ENCODE measurements around the gene CD80.
"Not testable (repeated sequence)": the region's sequence is repeated elsewhere in the genome, so short reads cannot be mapped to it uniquely, and the experiment has no call there.

Gene CD80, protein sequence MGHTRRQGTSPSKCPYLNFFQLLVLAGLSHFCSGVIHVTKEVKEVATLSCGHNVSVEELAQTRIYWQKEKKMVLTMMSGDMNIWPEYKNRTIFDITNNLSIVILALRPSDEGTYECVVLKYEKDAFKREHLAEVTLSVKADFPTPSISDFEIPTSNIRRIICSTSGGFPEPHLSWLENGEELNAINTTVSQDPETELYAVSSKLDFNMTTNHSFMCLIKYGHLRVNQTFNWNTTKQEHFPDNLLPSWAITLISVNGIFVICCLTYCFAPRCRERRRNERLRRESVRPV

DNA sequence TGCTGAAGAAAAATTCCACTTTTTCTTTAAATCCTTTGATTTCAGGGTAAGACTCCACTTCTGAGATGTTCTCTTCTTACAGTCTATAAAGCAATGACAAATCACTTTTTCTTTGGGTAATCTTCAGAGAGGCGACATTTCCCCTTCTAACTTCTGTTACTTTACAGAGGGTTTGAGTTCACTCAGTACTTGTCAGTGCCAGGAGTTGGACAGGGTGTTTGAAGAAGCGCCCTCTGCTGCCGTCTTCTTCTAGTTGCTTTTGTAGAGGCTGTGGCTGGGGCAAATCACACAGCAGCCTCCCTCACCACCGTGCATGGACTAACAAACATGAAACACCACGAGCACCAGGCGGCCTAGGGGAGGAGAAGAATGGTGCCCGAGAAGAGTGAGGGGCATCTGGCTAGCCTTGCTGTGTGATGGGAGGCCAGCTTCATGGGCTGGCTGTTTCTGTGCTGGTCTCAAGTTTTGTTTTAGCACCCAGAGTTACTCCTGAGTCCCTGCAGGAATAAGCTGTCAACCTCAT lies at the start of gene CD80:
Gene CD80, minus strand, starts transcription at position 174 of the 523 bp plus-strand sequence. CDS start 1,886 bp downstream, outside the sequence.
- peak; percentile 16 for DNase-seq (ENCODE audit: low read depth)

- no peak for DNase-seq (ENCODE audit: low read depth)
Observed at GRCh38 chr3:119608405-119609000, 49.1 kb upstream of the CD80 start.

DNA sequence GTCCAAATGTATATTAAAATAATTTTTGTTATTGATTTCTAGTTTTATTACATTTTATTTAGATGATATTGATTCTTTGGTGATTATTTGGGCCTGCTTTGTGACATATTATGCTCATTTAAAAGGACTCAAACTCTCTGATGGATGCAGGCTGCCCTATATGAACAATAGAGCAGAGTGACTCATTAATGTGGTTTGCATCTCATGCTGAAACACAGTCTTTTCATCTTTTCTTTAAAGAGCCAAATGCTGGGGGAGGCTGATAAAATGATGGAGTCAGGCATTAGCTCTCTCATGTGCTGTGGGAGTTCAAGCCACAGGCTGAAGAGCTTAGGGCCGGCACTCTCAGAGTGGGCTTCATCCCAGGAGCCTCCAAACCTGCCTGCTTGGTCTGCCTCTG lies 45.5 kb upstream of the CD80 start:
- no peak for DNase-seq (ENCODE audit: low read depth)

GRCh38 chr3:119602676-119603075 lies 43.3 kb upstream of the CD80 start:
- DNase-seq (ENCODE audit: low read depth) = no peak

DNA sequence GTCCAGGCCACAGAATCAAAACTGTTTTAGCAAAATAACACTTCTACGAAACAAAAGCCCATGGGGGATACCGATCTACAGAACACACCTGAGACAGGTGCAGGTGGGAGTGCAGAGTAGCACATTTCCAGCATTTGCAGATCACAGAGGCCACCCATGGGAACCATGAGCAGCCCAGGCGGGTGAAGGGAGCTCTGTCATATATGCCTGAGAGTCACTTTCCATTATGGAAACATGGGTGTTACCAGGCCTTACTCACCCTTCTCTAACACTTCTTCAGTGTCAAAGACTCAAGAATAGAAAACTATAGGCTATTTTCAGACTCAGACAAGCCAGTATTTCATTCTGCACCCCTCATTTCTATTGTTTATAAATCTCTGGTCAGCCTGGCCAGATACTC lies 41.7 kb upstream of the CD80 start:
- no peak for DNase-seq (ENCODE audit: low read depth)

DNA sequence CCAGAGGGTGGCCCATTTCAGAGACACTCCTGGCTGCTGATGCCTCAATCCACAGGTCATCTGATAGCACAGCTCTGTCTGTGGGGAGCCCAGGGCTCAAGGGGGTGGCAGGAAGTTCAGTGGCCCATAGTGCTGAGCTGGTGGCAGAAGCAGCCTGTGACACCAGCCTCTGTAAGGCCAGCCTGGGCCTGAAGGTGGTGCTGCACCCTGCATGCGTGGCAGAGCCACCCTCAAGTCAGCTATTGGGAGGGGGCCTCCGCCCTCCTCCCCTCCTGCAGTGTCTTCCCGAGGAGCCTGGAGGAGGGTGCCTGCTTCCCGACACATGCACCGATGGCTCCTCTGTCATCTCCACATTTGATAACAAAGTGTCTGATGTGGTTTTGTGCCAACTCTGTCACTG lies 41.3 kb upstream of the CD80 start:
- DNase-seq (ENCODE audit: low read depth) = no peak

DNA sequence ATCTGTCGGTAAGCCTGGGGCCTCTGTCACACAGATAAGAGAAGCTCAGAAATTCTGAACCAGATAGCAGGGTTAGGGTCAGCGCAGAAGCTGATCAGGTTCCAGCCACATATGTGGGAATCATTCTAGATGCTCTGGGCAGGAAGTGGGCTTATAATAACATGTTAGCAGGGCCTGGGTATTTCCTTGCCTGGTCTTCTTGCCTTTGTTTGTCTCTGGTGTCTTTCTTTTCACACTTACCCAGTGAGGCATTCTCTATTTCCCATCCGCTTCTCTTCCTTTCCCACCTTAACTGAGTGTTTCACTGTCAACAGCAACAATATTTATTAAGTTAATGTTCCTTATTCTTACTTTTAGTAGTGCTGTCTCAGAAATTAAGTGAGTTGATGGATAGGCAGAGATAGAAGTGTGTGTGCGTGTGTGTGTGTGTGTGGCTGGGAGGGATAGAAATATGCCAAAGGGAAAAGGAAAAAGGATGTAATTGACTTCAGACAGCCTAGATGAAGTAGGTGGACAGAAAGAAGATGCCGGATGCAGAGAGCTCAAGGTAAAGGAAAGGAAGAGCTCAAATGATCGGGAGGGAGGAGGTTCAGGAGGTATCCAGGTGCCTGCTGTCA lies 40.3 kb upstream of the CD80 start:
- no peak for DNase-seq (ENCODE audit: low read depth)

GRCh38 chr3:119598410-119599098 lies 39.1 kb upstream of the CD80 start:
- DNase-seq (ENCODE audit: low read depth) = no peak

DNA sequence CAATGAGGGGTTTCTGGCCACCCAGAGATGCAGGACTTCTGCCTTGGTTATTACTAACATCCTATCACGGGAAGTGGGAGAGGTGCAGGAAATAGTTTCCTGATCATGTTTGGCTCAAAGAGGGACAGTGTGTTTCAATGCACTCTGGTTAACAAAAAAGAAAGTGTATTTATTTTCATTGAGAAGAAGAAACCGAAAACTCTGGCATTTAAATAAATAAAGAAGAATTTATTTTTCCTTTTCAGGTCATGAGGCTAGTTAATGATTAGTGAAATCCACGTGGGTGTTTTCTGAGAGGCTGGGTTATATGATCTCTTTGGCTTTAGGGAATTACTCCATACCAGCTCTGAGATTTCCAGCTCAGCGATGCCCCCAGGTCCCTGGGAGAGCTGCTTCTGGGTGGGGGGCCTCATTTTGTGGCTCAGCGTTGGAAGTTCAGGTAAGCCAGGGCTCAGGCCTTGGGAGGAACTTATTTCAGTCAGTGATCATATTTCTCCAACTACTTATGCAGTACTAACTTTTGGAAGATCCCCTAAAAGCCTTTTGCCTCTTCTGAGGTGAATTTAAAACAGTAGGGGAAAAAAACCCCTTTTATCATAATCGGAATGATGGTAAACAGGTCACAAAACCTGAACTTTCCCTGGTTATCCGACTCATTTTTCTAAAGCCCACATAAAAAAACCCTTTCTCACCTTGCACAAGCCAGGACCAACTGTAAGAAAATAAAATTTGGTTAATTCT lies 38.3 kb upstream of the CD80 start, which contains the start of gene PLA1A:
Gene PLA1A, plus strand, starts transcription at position 338 of the 741 bp plus-strand sequence. Its CDS starts 29 bp downstream, at position 367.
- no peak for DNase-seq (ENCODE audit: low read depth)

DNA sequence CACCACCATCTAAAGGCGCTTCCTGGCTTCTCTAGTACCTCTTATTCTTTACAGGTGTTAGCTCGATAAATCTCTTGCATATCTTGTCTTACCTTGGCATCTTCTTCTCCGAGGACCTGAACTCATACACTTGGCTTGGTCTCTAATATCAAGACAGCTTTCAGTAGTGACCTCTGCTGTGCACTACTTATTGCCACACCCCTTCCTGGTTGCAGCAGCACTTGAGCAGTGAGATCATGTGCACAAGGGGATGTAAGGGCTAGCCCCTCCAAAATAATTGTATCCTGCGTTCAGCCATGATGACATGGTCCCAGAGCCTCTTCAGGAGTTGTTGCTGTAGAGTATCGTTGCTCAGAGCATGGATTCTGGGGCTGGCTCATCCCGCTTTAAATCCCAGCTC lies 37.0 kb upstream of the CD80 start:
- no peak for DNase-seq (ENCODE audit: low read depth)

- no peak for DNase-seq (ENCODE audit: low read depth)
Observed at GRCh38 chr3:119595639-119596334, 36.4 kb upstream of the CD80 start.

DNA sequence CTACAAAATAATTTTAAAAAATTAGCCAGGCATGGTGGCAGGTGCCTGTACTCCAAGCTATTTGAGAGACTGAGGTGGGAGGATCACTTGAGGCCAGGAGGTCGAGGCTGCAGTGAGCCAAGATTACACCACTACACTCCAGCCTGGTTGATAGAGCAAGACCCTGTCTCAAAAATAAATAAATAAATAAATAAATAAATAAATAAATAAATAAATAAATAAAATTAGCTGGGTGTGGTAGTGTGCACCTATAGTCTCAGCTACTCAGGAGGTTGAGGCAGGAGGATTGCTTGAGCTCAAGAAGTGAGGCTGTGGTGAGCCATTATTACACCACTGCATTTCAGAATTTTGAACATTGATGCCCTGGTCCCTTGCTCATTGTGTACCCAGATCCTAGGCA lies 35.5 kb upstream of the CD80 start:
- DNase-seq (ENCODE audit: low read depth) = not testable (repeated sequence)

DNA sequence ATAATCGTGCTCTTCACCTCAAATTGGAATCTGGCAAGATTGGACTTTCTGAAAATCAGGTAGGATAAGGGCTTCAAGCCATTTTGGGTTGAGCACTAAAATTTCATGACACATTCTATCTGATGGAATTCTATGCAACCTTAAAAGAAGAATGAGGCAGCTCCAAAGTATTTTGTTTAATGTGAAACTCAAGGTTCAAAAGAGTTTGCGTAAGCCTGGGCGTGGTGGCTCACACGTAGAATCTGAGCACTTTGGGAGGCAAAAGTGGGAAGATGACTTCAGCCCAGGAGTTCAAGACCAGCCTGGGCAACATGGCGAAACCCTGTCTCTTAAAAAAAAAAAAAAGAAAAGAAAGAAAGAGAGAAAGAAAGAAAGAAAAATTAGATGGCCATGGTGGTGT lies 34.7 kb upstream of the CD80 start:
- DNase-seq (ENCODE audit: low read depth) = no peak

GRCh38 chr3:119592861-119593260 lies 33.4 kb upstream of the CD80 start:
- no peak for DNase-seq (ENCODE audit: low read depth)

GRCh38 chr3:119590706-119591105 lies 31.3 kb upstream of the CD80 start:
- DNase-seq (ENCODE audit: low read depth) = no peak

DNA sequence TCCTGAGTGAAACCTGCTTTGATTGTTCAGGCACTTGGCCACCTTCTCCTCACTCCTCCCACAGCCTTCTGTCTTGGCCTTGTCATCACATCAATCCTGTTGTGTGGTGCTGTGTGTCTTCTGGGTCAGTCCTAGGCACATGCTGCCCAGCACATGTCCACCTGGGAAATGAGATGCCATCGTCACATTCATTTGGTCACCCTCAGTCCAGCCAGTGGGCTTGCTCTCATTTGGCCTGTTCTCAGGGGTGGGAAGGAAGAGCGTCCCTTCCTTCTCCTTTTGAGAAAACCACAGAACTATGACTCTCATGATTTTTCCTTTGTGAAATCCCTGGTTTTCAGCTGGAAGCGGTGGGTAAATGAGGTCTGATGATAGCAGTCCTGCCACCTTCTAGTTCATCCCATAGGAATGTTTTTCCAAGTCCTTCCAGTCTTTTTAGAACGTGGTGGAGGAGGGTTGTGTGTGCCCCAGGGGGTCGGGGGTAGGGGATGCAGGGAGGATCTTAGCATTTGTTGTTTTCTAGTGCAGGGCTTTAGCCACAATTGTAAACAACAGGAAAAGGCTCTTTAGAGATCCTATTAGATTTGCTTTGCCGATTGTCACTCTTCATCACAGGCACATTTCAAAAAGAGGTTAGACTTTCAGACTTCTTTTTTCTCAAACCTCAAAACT lies 29.8 kb upstream of the CD80 start:
- no peak for DNase-seq (ENCODE audit: low read depth)

DNA sequence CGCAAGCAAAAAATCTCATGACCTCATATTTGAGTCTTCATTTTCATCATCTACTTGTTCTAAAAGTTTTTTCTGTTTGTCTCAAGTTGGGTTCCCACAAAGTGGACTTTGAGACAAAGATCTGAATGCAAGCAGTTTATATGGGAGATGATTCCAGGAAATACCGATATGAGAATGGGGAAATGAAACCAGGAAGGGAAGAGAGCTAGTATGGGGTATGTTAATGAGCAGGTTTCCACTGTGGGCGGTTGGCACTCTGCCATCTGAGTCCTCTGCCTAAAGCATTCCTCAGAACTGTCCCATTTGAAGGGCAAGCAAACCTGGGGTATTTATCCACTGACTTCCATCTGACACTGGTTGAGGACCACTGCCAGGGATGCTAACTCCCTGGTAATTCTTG lies 28.7 kb upstream of the CD80 start:
- no peak for DNase-seq (ENCODE audit: low read depth)

DNA sequence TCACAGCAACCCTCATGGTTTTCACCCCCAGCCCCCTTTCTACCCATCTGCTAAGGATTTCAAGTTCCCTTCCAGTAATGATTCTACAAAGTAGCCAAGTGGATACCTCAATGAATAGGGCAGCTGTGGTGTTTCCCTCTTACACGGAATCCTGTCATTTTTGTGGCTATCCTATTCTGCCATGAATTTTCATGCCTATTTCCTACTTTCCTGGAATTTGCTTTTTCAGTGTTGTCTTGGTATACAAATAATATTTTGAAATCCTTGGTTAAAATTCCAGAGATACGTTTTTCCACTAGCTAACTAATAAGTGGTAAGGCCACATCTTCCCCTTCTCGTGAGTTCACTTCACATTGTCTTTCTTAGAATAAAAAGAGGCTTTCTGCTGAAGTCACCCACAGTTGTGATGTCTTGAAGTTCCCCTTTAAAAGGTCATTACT lies 27.3 kb upstream of the CD80 start:
- DNase-seq (ENCODE audit: low read depth) = no peak

DNA sequence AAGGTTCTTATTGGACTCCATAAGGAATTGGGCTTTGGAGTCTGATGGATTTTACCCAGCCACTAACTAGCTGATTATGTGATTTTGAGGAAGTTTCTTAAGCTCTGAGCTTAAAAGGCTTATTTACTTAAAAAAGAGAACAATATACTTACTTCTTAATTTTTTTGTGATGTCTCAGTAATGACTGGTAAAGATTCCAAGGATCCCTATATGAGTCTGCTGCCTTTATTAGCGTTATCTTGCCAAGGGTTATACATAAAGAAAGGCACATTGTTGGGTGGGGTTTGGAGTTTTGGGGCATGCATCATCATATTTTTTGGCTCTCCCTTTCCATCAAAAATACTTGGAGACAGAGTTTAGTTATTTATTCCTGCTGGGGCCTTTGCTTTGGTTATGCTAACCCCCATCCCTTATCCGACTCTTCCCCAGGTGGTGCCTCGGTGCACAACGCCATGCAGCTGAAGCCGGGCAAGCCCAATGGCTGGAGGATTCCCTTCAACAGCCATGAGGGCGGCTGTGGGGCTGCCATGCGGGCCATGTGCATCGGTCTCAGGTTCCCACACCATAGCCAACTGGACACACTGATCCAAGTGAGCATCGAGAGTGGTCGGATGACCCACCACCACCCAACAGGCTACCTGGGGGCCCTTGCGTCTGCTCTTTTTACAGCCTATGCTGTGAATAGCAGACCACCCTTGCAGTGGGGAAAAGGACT lies 26.6 kb upstream of the CD80 start:
- DNase-seq (ENCODE audit: low read depth) = no peak

GRCh38 chr3:119585208-119585607 lies 25.8 kb upstream of the CD80 start:
- no peak for DNase-seq (ENCODE audit: low read depth)
